ENCODE data around the gene TENT5C. TPM values are rescaled to one million over a fixed set of nuclear protein-coding genes. Genes with fewer than 3 reads are reported as not detected.
A peak's percentile ranks its signal among the peaks of the same experiment; 100 is the strongest.

Gene TENT5C
- total and polyA plus RNA-seq, 2 of the 13 experiments (the other 11 are each of a cell fraction or from before 2014, with no cell fraction given), result 0.02 to 0.38 TPM

DNA sequence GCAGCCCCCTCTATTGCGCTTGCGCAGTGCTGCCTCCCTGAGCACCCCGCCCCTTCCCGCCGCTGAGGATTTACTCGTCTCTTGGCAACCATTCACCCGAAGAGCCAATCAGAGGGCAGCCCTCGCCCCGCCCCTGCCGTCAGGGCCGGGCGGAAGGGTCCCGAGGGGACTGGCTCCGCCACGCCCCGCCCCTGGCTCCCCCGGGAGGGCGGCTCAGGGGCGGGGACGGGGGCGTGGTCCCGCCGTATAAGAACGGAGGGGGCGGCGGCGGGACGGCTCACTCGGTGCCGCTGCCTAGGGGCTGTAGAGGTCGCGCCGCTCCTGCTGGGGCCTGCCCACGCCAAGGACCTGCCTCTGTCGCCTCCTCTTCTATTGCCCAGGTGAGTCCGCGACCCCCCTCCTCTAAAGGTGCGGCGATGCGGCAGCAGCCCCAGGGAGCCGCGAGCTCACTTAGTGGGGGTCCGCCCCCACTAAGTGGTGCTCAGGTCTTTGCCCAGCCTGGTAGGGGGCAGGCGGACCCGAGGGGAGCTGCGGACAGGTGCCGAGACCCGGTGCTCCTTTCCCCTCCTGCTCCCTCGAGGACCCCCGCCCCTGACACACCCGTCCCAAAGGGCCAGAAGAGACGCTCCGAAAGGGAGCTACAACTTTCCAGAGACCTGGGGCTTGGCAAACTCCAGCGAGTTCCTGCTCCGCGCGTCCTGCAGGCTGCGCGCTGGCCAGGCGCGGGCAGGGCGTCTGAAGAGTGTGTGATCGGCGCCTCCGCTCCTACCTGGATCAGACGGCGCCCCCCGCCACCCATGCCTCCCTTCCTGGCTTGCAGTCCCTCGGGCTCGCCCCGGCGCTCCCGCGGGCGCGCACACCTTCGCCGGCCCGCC is at the start of gene TENT5C (continued):
- TF ChIP-seq, protein P1, sequence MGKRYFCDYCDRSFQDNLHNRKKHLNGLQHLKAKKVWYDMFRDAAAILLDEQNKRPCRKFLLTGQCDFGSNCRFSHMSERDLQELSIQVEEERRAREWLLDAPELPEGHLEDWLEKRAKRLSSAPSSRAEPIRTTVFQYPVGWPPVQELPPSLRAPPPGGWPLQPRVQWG (CRISPR knock-in tag; IDR thresholded peaks at IDR 0.05; ENCODE audit: borderline replicate concordance, low read depth), result no peak
- no peak for TF ChIP-seq ZKSCAN8 (CRISPR knock-in tag; IDR thresholded peaks at IDR 0.05; ENCODE audit: borderline replicate concordance)
- no peak for TF ChIP-seq NAIF1 (CRISPR knock-in tag; IDR thresholded peaks at IDR 0.05; ENCODE audit: borderline replicate concordance)
- TF ChIP-seq LCORL (IDR thresholded peaks at IDR 0.05), result no peak
- no peak for TF ChIP-seq LCORL (CRISPR knock-in tag; IDR thresholded peaks at IDR 0.05)
- TF ChIP-seq HMGA1 (CRISPR knock-in tag; conservative IDR thresholded peaks at IDR 0.05), result no peak
- 0 out of 2 replicates have a peak, but pooled peaks have one; percentile 2 for TF ChIP-seq ZNF335 (CRISPR knock-in tag; IDR thresholded peaks at IDR 0.05)
- 0 out of 2 replicates have a peak, but pooled peaks have one; percentile 18 for TF ChIP-seq MXD4 (CRISPR knock-in tag; IDR thresholded peaks at IDR 0.05)
- no peak for TF ChIP-seq ZMYM3 (CRISPR knock-in tag; IDR thresholded peaks at IDR 0.05)
- TF ChIP-seq, protein P2, sequence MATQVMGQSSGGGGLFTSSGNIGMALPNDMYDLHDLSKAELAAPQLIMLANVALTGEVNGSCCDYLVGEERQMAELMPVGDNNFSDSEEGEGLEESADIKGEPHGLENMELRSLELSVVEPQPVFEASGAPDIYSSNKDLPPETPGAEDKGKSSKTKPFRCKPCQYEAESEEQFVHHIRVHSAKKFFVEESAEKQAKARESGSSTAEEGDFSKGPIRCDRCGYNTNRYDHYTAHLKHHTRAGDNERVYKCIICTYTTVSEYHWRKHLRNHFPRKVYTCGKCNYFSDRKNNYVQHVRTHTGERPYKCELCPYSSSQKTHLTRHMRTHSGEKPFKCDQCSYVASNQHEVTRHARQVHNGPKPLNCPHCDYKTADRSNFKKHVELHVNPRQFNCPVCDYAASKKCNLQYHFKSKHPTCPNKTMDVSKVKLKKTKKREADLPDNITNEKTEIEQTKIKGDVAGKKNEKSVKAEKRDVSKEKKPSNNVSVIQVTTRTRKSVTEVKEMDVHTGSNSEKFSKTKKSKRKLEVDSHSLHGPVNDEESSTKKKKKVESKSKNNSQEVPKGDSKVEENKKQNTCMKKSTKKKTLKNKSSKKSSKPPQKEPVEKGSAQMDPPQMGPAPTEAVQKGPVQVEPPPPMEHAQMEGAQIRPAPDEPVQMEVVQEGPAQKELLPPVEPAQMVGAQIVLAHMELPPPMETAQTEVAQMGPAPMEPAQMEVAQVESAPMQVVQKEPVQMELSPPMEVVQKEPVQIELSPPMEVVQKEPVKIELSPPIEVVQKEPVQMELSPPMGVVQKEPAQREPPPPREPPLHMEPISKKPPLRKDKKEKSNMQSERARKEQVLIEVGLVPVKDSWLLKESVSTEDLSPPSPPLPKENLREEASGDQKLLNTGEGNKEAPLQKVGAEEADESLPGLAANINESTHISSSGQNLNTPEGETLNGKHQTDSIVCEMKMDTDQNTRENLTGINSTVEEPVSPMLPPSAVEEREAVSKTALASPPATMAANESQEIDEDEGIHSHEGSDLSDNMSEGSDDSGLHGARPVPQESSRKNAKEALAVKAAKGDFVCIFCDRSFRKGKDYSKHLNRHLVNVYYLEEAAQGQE (IDR thresholded peaks at IDR 0.05; ENCODE audit: borderline replicate concordance in 1 of 2, low read depth in 1 of 2, low read length in 2 of 2), result peak in 1 of 2 experiments; percentile 35; a peak in 1 of 4 replicates
- TF ChIP-seq ZBTB7A (CRISPR knock-in tag; IDR thresholded peaks at IDR 0.05), result no peak
- TF ChIP-seq, protein P3, sequence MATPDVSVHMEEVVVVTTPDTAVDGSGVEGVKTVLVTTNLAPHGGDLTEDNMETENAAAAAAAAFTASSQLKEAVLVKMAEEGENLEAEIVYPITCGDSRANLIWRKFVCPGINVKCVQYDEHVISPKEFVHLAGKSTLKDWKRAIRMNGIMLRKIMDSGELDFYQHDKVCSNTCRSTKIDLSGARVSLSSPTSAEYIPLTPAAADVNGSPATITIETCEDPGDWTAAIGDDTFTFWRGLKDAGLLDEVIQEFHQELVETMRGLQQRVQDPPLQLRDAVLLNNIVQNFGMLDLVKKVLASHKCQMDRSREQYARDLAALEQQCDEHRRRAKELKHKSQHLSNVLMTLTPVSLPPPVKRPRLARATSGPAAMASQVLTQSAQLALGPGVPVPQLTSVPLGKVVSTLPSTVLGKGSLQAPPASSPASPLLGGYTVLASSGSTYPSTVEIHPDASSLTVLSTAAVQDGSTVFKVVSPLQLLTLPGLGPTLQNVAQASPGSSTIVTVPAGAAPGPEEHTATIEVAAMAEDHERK (CRISPR knock-in tag; IDR thresholded peaks at IDR 0.05; ENCODE audit: low read depth), result no peak
- TF ChIP-seq TFDP2 (CRISPR knock-in tag; IDR thresholded peaks at IDR 0.05), result 0 out of 2 replicates have a peak, but pooled peaks have one; percentile 28
- no peak for TF ChIP-seq ZUFSP (CRISPR knock-in tag; IDR thresholded peaks at IDR 0.05; ENCODE audit: borderline replicate concordance)
- TF ChIP-seq CERS6 (CRISPR knock-in tag; IDR thresholded peaks at IDR 0.05), result no peak
- TF ChIP-seq HNRNPL (IDR thresholded peaks at IDR 0.05; ENCODE audit: low read depth, low read length), result no peak
- TF ChIP-seq ZFP82 (CRISPR knock-in tag; IDR thresholded peaks at IDR 0.05; ENCODE audit: borderline replicate concordance), result no peak
- TF ChIP-seq ZNF614 (CRISPR knock-in tag; IDR thresholded peaks at IDR 0.05; ENCODE audit: borderline replicate concordance), result no peak

Data from HepG2 (cell line).